Measurements from ENCODE around the gene ADK.

Gene ADK

DNA sequence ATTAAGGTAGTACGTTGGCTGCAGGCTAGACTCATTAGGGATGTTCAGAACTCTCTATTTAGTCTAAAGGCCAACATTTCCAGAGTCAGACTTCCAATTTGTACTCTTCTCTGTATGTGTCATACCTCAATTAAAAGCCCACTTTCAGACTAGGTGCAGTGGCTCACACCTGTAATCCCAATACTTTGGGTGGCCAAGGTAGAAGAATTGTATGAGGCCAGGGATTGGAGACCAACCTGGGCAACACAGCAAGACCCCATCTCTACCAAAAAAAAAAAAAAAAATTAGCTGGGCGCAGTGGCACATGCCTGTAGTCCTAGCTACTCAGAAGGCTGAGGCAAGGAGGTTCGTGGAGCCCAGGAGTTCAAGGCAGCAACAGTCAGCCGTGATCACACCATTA, 484.6 kb downstream of the ADK start:
- no peak for DNase-seq

GRCh38 chr10:74637685-74638084, 486.7 kb downstream of the ADK start:
- DNase-seq = no peak

- DNase-seq = no peak
Measured at GRCh38 chr10:74640134-74640921, 489.3 kb downstream of the ADK start.

GRCh38 chr10:74641659-74642058, 490.6 kb downstream of the ADK start:
- DNase-seq = no peak

DNA sequence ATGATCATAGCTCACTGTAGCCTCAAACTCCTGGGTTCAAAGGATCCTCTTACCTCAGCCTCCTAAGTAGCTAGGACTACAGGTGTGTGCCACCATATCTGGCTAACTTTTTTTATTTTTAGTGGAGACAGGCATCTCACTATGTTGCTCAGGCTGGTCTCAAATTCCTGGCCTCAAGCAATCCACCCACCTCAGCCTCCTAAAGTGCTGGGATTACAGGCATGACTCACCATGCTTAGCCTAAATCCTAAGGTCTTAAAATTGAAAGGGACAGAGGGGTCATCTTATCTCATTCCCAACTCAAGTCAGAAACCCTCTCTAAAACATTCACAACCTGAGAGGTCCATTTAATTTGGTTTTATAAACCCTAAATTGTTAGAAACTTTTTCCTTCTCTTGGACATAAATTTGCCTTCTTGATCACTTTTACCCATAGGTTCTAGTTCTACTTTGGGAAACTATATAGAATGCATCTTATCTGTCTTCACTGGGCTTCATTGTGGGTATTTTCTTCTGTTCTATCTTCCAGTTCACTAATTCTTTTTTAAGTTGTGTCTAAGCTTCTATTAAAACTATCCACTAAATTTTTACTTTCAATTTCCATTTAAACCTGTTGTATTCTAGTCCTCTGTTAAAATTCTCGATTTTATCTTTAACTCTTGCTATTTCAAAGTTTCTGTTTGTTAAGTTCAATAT, 492.0 kb downstream of the ADK start:
- no peak for DNase-seq

DNA sequence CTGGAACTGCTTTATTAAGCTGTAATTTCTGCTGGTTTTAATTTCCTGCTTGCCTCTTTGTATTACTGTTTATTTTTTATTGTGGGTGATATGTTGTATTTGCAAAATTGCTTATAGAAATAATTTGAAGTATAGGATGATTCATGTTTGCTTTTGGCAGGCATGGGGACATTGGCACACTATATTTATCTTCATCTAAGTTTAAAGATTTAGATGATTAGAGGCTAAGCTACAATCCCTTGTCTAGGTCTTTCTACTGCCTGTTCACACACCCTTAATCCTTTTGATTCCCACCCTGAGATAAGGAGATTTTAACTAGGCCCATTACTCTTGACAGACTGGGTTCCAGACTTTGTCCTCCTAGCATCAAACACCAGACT, 492.6 kb downstream of the ADK start:
- DNase-seq = no peak

- DNase-seq = no peak
Measured at GRCh38 chr10:74644738-74645137, 493.7 kb downstream of the ADK start.

DNA sequence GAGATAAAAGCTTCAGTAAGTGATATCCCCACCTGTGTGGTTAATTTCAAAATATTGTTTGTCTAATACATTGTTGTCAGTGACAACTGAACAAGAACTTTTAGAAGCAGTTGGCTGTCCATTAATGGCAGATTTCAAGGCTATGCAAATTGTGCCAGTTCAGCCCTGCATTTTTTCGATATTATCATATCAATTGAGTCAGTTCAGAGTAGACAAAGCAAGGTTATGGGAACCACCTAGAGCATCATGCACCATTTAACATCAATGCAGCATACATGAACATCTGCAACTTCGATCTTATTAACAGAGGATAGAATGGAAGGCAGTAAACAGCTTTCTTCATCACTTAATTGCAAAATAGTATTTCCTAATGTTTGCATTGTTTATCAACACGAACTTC, 494.7 kb downstream of the ADK start:
- no peak for DNase-seq

DNA sequence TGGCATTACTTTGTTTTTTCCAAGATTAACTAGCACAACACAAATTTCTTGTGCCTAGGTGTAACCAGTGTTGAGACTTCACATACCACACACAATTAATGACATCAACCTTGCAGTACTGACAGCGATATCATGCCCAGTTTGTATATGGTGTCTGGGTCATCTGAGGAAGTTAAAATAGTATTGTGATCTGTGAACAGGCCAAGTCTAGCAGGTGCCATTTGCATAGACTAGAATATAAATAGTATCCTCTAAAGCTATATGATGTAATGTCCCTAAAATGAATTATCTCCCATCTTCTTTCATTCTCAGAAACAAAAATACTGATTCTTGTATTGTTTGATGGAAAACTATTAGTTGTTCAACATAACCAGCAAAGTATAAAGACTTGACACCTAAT, 499.6 kb downstream of the ADK start:
- DNase-seq = no peak

DNA sequence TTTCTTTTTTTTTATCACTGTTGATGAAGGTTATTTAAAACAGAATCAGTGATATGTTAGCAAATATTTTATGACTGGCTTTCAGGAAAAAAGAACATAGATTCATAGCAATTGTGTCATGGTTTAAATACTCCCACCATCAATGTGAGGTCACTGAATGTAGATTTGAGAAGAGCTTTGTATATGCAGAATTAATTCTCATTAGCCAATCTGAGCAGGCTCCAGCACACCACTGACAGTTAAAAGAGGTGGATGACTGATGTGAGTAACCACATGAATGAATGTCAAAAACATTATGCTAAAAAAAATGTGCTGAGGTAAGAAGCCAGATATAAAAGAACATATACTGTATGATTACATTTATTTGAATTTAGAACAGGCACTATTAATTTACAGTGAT, 500.5 kb downstream of the ADK start:
- no peak for DNase-seq

DNA sequence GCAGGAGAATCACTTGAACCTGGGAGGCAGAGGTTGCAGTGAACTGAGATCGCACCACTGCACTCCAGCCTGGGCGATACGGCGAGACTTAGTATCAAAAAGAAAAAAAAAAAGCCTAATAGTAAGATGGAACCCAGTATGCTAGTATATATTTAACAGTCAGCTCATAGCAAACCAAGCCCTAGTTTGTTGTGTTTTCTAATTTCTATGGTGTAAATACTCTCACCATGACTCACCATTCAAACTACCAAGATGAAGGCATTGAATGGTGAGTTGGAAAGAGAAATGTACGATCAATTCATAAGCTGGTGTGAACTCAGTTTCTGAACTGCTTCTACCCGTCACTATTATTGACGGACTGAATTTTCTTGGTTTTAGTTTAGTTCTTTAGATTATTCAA, 501.6 kb downstream of the ADK start:
- no peak for DNase-seq

DNA sequence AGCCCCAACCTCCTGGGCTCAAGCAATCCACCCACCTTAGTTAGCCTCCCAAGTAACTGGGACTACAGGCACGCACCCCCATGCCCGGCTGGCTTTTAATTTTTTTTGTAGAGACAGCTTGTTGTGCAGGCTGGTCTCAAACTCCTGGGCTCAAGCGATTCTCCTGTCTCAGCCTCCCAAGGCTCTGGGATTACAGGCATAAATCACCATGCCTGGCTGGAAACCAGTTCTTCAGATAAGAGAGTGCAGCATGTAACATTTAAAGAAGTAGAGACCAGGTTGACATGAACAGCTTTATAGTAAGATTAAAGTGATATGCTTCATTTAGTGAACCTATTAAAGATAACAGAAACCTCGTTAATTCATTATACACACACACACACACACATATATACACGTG, 507.5 kb downstream of the ADK start:
- DNase-seq = no peak

DNA sequence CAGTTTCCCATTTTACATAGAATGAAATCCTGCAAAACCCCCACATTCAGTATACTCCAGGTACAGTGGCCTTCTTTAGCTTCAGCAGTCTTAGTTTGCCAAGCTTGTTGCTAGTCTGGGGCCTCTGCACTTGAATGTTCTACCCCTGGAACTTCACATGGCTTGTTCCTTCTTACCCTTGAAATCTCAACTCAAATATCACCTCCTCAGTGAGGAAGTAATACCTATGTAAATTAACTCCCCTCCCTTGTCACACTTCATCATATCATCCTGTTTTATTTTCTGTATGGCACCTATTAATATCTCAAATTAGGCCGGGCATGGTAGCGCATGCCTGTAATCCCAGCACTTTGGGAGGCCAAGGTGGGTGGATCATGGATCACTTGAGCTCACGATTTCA, 511.6 kb downstream of the ADK start:
- no peak for DNase-seq

GRCh38 chr10:74669210-74669609, 518.2 kb downstream of the ADK start:
- DNase-seq = no peak

DNA sequence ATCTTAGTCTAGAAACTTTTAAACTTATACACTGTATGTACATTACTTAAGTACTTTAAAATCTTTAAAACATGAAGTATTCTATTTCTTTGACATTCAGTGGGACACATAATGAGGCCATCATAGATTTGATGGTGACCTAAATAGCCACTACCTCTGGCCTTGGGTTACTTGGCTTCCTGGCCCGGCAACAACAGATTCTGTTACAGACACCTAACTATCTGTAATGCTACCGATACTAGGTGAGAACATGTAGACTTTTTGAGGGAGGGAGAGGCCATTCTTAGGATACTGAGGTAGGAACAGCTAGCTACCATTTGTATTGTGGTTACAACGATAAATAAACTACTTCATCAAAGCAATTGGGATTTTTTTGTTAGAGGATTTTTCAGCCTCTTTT, 520.7 kb downstream of the ADK start:
- DNase-seq = no peak

DNA sequence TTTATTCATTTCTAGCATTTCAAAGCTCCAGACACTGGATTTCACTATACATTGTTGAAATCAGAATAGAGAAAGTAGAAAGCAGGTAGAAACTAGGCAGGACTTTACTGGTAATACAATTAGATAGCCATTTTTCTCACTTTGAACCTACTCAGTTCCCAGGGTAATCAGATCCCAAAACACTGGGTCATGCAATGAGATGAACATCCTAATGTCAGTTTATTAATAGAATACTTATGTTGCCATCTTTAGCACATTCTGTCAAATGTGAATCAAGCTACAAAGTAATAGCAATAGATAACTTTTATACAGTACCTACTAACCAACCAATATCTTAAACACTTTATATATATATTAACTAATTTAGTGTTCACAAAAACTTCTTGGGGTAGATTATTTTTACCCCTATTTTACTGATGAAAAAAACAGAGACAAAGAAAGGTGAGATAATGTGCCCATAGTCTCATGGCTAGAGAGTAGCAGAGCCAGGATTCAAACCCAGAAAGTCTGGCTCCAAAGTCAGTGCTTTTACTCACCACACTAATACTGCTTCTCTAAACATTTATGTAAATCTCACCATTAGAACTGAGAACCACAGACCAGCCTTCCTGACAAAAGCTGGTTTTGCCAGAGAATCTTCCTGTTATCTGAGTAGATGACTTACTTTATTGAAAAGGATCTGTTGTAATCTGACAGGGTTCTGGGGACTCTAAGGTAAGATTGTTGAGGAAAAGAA, 521.6 kb downstream of the ADK start:
- DNase-seq = no peak

DNA sequence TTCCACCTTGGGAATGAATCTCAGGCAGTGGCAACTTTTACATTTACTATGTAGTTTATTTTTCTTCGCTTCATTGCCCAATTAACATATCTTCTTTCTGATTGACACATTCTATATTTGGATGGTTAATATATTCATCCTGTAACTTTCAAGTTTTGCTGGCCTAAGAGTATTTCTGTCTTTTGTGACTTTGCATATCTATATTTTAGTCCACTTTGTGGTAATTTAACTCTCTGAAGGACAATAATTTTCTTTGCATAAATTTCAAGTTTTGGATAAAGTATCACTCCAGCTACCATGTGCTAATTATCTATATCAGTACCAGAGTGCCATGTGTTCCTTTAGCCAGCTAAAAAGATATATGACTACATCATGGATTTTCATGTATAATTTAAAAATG, 523.9 kb downstream of the ADK start:
- no peak for DNase-seq

- DNase-seq = no peak
Measured at GRCh38 chr10:74675484-74675883, 524.5 kb downstream of the ADK start.

GRCh38 chr10:74677951-74678350, 526.9 kb downstream of the ADK start:
- DNase-seq = no peak

DNA sequence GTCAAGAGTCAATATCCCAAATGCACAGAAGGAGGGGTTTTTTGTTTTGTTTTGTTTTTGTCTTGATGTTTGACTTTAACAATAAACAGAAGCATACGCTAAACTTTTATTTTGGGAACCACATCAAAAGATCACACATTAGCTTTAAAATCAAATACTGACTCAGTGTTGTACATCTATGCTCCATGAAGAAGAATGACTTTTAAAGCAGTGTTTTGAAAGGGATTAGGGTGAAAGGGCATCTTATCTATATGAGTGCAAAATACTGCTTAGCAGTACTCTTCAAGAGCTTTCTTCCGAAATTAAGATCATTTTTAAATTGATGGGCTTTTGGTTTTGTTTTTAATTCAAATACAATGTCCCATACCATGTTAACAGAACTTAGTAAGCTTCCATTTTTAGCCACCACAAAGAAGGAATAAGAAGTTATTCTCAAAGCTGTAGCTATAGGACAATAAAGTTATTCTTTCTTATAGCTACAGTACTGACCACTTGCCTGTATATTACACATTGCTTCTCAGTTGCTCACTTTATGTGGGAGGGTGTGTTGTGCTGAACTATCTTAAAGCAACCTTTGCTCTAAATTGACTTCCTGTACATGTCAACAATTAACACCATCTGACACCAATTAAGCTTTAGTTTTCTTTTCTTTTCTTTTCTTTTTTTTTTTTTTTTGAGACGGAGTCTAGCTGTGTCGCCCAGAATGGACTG, 531.1 kb downstream of the ADK start:
- no peak for DNase-seq

DNA sequence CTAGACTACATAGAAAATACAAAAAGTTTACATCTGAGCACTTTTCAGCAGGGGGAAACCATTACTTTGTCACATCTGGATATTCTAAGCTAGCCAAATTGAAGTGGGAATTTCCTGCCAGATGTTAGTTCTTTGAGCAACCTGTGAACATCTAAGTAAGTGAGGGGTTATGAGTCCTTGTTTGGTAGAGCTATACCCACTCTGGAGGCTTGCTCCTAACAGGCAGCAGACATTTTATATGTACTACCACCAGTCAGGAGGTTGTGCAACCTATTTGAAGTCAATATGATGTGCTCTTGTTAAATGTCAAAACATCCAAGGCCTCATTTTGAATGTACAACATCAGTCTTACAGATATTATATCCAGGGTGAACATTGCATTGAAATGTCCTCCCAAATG, 532.0 kb downstream of the ADK start:
- no peak for DNase-seq

DNA sequence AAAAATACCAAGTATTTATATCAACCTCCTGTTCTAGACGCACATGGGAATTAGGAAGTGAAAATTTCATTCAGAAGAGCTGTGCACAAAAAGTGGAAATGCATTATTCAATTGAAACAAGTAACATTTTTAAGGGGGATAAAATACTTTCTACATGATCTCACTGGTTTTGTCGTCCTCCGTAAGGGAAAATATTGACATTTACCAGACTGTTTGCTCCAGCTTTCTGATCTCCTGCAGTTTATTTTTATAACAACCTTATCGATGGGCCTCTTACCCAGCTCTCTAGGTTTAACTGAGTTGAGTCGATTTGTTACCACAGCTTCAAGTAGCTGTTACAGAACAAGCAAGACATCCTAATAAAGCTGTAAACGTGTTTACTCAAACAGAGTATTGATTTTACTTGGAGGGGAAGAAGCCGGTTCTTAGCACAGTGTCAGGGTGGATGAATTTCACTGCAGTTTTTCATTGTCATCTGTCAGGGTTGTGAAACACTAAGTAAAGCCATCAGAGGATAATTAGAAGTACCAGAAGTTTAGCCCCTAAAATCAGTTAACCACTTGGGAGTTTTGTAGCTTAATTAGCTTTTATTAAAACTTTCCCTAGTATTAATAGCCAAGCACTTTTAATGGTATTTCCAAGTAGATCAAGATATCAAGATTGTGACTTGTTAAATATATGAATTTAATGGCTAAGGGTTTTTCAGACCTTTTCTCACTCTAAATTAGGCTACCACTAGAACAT, 532.8 kb downstream of the ADK start:
- no peak for DNase-seq

DNA sequence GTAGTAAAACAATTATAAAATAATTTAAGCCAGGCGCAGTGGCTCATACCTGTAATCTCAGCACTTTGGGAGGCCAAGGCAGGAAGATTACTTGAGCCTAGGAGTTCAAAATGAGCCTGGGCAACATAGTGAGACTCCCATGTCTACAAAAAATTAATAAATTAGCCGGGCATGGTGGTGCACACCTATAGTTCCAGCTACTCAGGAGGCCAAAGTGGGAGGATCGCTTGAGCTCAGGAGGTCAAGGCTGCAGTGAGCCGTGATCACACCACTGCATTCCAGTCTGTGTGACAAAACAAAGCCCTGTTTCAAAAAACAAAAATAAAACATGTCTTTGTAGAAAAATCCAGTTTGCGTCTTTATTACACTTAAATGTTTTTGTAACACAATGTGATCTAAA, 533.4 kb downstream of the ADK start:
- no peak for DNase-seq

Data from activated CD8-positive, alpha-beta memory T cell treated with anti-CD3 and anti-CD28 coated beads, Interleukin-2, amount 50 U/mL, for 48 hours (primary cell).